ENCODE data around the gene LAMA2. TPM values are rescaled to one million over a fixed set of nuclear protein-coding genes. Genes with fewer than 3 reads are reported as not detected.

Gene LAMA2
- total RNA-seq, 2 experiments from 2014 or later = 0.69 to 1.5 TPM

DNA sequence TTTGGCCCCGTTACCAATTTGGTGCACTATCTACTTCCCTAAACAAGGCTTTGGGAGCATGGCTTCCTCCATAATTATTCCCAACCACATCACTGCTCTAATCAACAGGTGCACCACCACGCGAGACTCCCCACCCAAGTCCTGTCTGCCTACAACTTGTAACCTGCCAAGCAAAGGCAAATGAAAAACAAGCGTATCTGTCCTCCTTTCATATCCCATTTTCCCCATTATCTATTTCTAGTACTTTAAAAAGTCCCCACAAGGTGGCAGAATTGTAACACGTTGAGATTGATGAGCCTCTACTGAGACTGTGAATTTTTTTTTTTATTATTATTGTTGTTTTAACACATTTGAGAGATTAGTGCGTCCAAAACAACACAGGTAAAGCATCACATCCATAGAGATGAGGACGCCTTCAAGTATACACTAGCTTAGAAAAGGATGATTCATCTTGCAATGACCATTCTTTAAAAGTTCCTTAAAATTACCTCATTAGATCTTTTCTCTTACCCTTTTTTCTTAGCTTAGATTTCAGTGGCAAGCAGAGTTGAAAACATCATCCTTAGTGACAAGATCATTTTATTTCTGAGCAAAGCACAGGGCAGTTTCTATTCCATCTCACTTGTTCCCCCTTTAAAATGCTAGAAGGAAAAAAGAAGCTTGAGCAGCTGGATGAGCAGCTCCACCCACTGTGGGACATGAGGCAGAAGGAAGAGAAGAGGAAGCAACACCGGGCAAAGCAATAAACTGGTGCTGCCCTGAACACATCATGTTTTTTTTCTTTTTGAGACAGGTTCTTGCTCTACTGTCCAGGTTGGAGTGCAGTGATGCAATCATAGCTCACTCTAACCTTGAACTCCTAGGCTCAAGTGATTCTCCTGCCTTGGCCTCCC lies 616.3 kb downstream of the LAMA2 start:
- DNase-seq = no peak
- H3K27me3 Mint-ChIP-seq = no peaks in the 10 kb centered on the region
- ATAC-seq = peak; percentile 65
- intact Hi-C loops (cut with micrococcal nuclease) = loop anchor here (2.0 to 10.0 kb wide), 3 partner anchors 68 to 526 kb away; no protein-coding TSS in a partner anchor
- peaks cover 58% of the 10 kb centered on the region for H3K4me1 Mint-ChIP-seq (ENCODE audit: low read depth)
- TF ChIP-seq CTCF (IDR thresholded peaks at IDR 0.05) = peak; percentile 76
- H3K9me3 Mint-ChIP-seq = peaks cover 2% of the 10 kb centered on the region
- peak overlapping the region; percentile 85 for H3K27ac Mint-ChIP-seq
- ChIA-PET CTCF (interaction anchor here (0.6 to 2.7 kb wide), 38 partner anchors 9 to 569 kb away, joined by 3 to 16 read pairs (median 4); no protein-coding TSS in a partner anchor), POLR2A (interaction anchor here (0.7 kb wide), 2 partner anchors 46 to 66 kb away, joined by 3 to 4 read pairs; no protein-coding TSS in a partner anchor)
- peak overlapping the region; percentile 46 for H3K4me3 Mint-ChIP-seq
- H3K36me3 Mint-ChIP-seq (ENCODE audit: low read depth) = peaks cover 8% of the 10 kb centered on the region

- DNase-seq (no peak), ATAC-seq (no peak)
- Mint-ChIP-seq H3K4me3 (no peak overlapping the region), H3K27ac (no peak overlapping the region), H3K36me3 (ENCODE audit: low read depth) (peaks cover 3% of the 10 kb centered on the region), H3K27me3 (no peaks in the 10 kb centered on the region), H3K4me1 (ENCODE audit: low read depth) (peaks cover 52% of the 10 kb centered on the region), H3K9me3 (peaks cover 2% of the 10 kb centered on the region)
- POLR2A ChIA-PET = interaction anchor here (0.7 kb wide), 1 partner anchor 66 kb away, joined by 4 read pairs; no protein-coding TSS in a partner anchor
- CTCF ChIA-PET = interaction anchor here (0.6 to 2.7 kb wide), 37 partner anchors 9 to 569 kb away, joined by 3 to 16 read pairs (median 4); no protein-coding TSS in a partner anchor
- intact Hi-C loops (cut with micrococcal nuclease) = loop anchor here (2.0 to 10.0 kb wide), 4 partner anchors 67 to 525 kb away; no protein-coding TSS in a partner anchor
- no peak for TF ChIP-seq CTCF (IDR thresholded peaks at IDR 0.05)
Measured at GRCh38 chr6:129499843-129500219, 616.9 kb downstream of the LAMA2 start.

DNA sequence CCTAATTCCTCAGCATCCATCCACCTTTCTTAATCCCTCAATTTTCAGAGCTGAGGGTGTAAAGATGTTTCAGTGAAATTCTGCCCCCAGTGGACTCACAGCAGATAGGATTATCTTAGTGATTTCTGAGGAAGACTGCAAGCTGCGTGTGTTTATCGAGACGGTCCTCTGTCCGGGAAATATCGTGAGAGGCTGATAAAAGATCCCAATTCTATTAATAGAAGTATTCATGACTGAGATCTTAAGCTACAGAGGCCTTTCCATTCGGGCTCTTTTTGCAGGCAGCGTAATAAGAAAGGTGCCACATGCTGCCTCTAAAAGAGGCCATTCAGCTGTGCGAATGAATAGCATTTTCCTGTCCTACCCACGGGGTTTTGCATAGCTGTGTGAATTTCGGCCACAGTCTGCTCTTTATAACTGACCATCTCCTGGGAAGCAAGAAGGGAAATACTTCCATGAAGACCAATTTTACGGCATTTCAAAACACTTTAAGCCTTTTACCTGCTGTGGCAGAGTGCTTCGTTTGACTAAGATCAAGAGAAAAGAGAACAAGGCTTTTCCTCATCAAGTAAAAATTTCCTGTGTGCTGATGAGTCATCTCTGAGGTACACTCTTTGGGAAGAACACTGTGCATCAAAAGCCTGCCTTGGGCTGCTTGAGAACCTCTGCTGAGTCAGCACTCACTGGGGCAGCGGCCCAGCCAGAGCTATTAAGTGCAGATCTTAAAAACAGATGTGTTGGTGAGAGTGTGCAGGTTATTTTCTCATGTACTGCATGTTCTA lies 618.2 kb downstream of the LAMA2 start:
- POLR2A ChIA-PET = interaction anchor here (1.0 kb wide), 1 partner anchor 64 kb away, joined by 3 read pairs; no protein-coding TSS in a partner anchor
- Mint-ChIP-seq H3K9me3 (no peaks in the 10 kb centered on the region), H3K36me3 (ENCODE audit: low read depth) (no peaks in the 10 kb centered on the region), H3K27me3 (no peaks in the 10 kb centered on the region), H3K4me3 (no peak overlapping the region), H3K27ac (no peak overlapping the region), H3K4me1 (ENCODE audit: low read depth) (peaks cover 39% of the 10 kb centered on the region)
- CTCF ChIA-PET = interaction anchor here (0.6 to 2.7 kb wide), 27 partner anchors 10 to 435 kb away, joined by 3 to 21 read pairs (median 4); no protein-coding TSS in a partner anchor
- DNase-seq = no peak
- peak; percentile 29 for ATAC-seq
- peak; percentile 31 for TF ChIP-seq CTCF (IDR thresholded peaks at IDR 0.05)
- intact Hi-C loops (cut with micrococcal nuclease) = loop anchor here (5.0 kb wide), 1 partner anchor 231 kb away; no protein-coding TSS in a partner anchor

- DNase-seq (no peak), ATAC-seq (no peak)
- no peak for TF ChIP-seq CTCF (IDR thresholded peaks at IDR 0.05)
- no peaks in the 10 kb centered on the region for H3K9me3 Mint-ChIP-seq
- intact Hi-C loops (cut with micrococcal nuclease) = loop anchor here (5.0 kb wide), 1 partner anchor 230 kb away; no protein-coding TSS in a partner anchor
- H3K27me3 Mint-ChIP-seq = no peaks in the 10 kb centered on the region
- peaks cover 37% of the 10 kb centered on the region for H3K4me1 Mint-ChIP-seq (ENCODE audit: low read depth)
- H3K4me3 Mint-ChIP-seq = no peak overlapping the region
- POLR2A ChIA-PET = interaction anchor here (1.0 kb wide), 1 partner anchor 63 kb away, joined by 3 read pairs; no protein-coding TSS in a partner anchor
- no peaks in the 10 kb centered on the region for H3K36me3 Mint-ChIP-seq (ENCODE audit: low read depth)
- CTCF ChIA-PET = interaction anchor here (0.8 to 2.5 kb wide), 19 partner anchors 9 to 435 kb away, joined by 3 to 21 read pairs (median 4); no protein-coding TSS in a partner anchor
- H3K27ac Mint-ChIP-seq = no peak overlapping the region
Measured at GRCh38 chr6:129501740-129502660, 619.1 kb downstream of the LAMA2 start.

Data from activated CD8-positive, alpha-beta T cell treated with anti-CD3 and anti-CD28 coated beads for 36 hours (primary cell).